GM06990 (cell line): Measurements from ENCODE around the gene KIFC3.
A peak's percentile ranks its signal among the peaks of the same experiment; 100 is the strongest.

Source experiments
- DNase-seq: peaks from one replicate; pipeline ENCODE4 v3.0.0-alpha.2; 2011; ENCODE audit not compliant: insufficient read length; ENCODE audit errors: extremely low read depth
- H3K27me3 ChIP-seq: replicated peaks from 2 replicates; pipeline ENCODE4 v1.6.0; 2011; ENCODE audit warnings: low read length; ENCODE audit not compliant: control insufficient read depth, insufficient read depth
- H3K36me3 ChIP-seq: 2 replicates; pipeline ENCODE4 v1.5.1; 2011; ENCODE audit warnings: low read length; ENCODE audit not compliant: control insufficient read depth, insufficient read depth
- H3K4me3 ChIP-seq: replicated peaks from 2 replicates; pipeline ENCODE4 v1.5.1; 2011; ENCODE audit warnings: low read depth, mild to moderate bottlenecking, control low read depth, low read length
- CTCF ChIP-seq: IDR thresholded peaks from 2 replicates; pipeline ENCODE4 v1.5.1; 2011; ENCODE audit warnings: low read length, control low read depth, mild to moderate bottlenecking, inconsistent platforms; ENCODE audit not compliant: insufficient read depth, poor library complexity, severe bottlenecking

Gene KIFC3

GRCh38 chr16:57795431-57795878, 6.8 kb downstream of the KIFC3 start:
- no peak for DNase-seq

GRCh38 chr16:57794849-57795430, 7.4 kb downstream of the KIFC3 start:
- DNase-seq, result no peak

More at GRCh38 chr16:57795431-57795878, 6.8 kb downstream of the KIFC3 start:
- Histone ChIP-seq H3K4me3 (no peak overlapping the region), H3K36me3 (no peaks in the 10 kb centered on the region), H3K27me3 (peaks cover 4% of the 10 kb centered on the region; the same call in 1 of the 2 replicates)
- TF ChIP-seq CTCF, result peak; percentile 56

GRCh38 chr16:57791893-57792461, 10.3 kb downstream of the KIFC3 start:
- DNase-seq, result no peak
- Histone ChIP-seq H3K27me3 (peaks cover 1% of the 10 kb centered on the region; the same call in 1 of the 2 replicates), H3K4me3 (no peak overlapping the region), H3K36me3 (no peaks in the 10 kb centered on the region)
- no peak for TF ChIP-seq CTCF

More at GRCh38 chr16:57794849-57795430, 7.4 kb downstream of the KIFC3 start:
- no peak for TF ChIP-seq CTCF
- no peak overlapping the region for H3K4me3 ChIP-seq
- no peaks in the 10 kb centered on the region for H3K36me3 ChIP-seq
- H3K27me3 ChIP-seq, result peaks cover 1% of the 10 kb centered on the region; the same call in 1 of the 2 replicates

GRCh38 chr16:57791195-57791892, 10.9 kb downstream of the KIFC3 start:
- TF ChIP-seq CTCF, result no peak
- Histone ChIP-seq H3K36me3 (no peaks in the 10 kb centered on the region), H3K4me3 (no peak overlapping the region), H3K27me3 (peaks cover 1% of the 10 kb centered on the region; the same call in 1 of the 2 replicates)
- no peak for DNase-seq

- DNase-seq, result no peak
- Histone ChIP-seq H3K4me3 (no peak overlapping the region), H3K36me3 (no peaks in the 10 kb centered on the region), H3K27me3 (peaks cover 1% of the 10 kb centered on the region; the same call in 1 of the 2 replicates)
- TF ChIP-seq CTCF, result no peak
Observed at GRCh38 chr16:57788951-57789350, 13.3 kb downstream of the KIFC3 start.
